Liver (tissue), 9 donors: Measurements from ENCODE around the gene FBXW7. TPM values are rescaled to one million over a fixed set of nuclear protein-coding genes. Genes with fewer than 3 reads are reported as not detected.

Experiments used
- DNase-seq: peaks from one replicate; pipeline ENCODE4 v3.0.0-alpha.2; 2017; ENCODE audit warnings: low spot score
- H3K27ac ChIP-seq, 2 donors: one replicate each; pipeline ENCODE4 v1.7.0; 2013; ENCODE audit warnings: inconsistent platforms in 2 of 2, low read length in 2 of 2, control low read depth in 1 of 2, low read depth in 1 of 2, mild to moderate bottlenecking in 1 of 2
- H3K27me3 ChIP-seq, 4 donors: one replicate each; pipeline versions ENCODE4 v1.6.1 to v1.7.0; 2013; ENCODE audit warnings: low read length in 3 of 4, inconsistent platforms in 1 of 4, mild to moderate bottlenecking in 1 of 4, moderate library complexity in 1 of 4; ENCODE audit not compliant: control insufficient read depth in 4 of 4, insufficient read depth in 4 of 4
- H3K36me3 ChIP-seq, 4 donors: one replicate each; pipeline versions ENCODE4 v1.6.1 to v1.7.0; 2013; ENCODE audit warnings: low read length in 3 of 4, mild to moderate bottlenecking in 3 of 4, low read depth in 1 of 4, moderate library complexity in 1 of 4; ENCODE audit not compliant: control insufficient read depth in 4 of 4, insufficient read depth in 3 of 4
- H3K4me1 ChIP-seq, 4 donors: one replicate each; pipeline versions ENCODE4 v1.6.1 to v1.7.0; 2013; ENCODE audit warnings: low read length in 3 of 4, mild to moderate bottlenecking in 3 of 4, moderate library complexity in 1 of 4; ENCODE audit not compliant: control insufficient read depth in 4 of 4, insufficient read depth in 4 of 4
- H3K4me3 ChIP-seq, 3 donors: one replicate each; pipeline versions ENCODE4 v1.6.1 to v1.7.0; 2013; ENCODE audit warnings: low read length in 3 of 3, control low read depth in 1 of 3, low read depth in 1 of 3, mild to moderate bottlenecking in 1 of 3
- H3K9ac ChIP-seq, 2 donors: one replicate each; pipeline ENCODE4 v1.7.0; 2013; ENCODE audit warnings: low read length in 2 of 2, mild to moderate bottlenecking in 2 of 2, moderate library complexity in 2 of 2, control low read depth in 1 of 2, low read depth in 1 of 2
- H3K9me3 ChIP-seq, 4 donors: one replicate each; pipeline versions ENCODE4 v1.6.1 to v1.7.0; 2013; ENCODE audit warnings: low read length in 3 of 4; ENCODE audit not compliant: control insufficient read depth in 4 of 4
- ATF3 ChIP-seq: IDR thresholded peaks from 2 replicates; pipeline ENCODE4 v1.6.1; 2016; ENCODE audit warnings: antibody characterized with exemption
- CTCF ChIP-seq: fragments of 150-350 bp; IDR thresholded peaks from 2 replicates; pipeline ENCODE4 v1.5.1; 2017; ENCODE audit warnings: improper control_type of control experiment, low read depth, low read length; ENCODE audit not compliant: missing input control
- EGR1 ChIP-seq, 2 donors: IDR thresholded peaks; 2 replicates each; pipeline ENCODE4 v1.6.1; 2016 to 2018; ENCODE audit warnings: antibody characterized with exemption in 2 of 2, low read depth in 2 of 2
- FOXA1 ChIP-seq: IDR thresholded peaks from 2 replicates; pipeline ENCODE4 v1.6.1; 2016; ENCODE audit warnings: antibody characterized with exemption
- FOXA2 ChIP-seq: IDR thresholded peaks from 2 replicates; pipeline ENCODE4 v1.6.1; 2016; ENCODE audit warnings: antibody characterized with exemption
- GABPA ChIP-seq, 2 donors: IDR thresholded peaks in 1 of 2; conservative IDR thresholded peaks in 1 of 2; 2 replicates each; pipeline ENCODE4 v1.6.1; 2016; ENCODE audit warnings: antibody characterized with exemption in 2 of 2, mild to moderate bottlenecking in 1 of 2, moderate library complexity in 1 of 2
- HNF4A ChIP-seq, 2 donors: conservative IDR thresholded peaks; 2 replicates each; pipeline ENCODE4 v1.6.1; 2016; ENCODE audit warnings: antibody characterized with exemption in 2 of 2, mild to moderate bottlenecking in 2 of 2
- HNF4G ChIP-seq: IDR thresholded peaks from 2 replicates; pipeline ENCODE4 v1.6.1; 2016; ENCODE audit warnings: antibody characterized with exemption
- MAX ChIP-seq: IDR thresholded peaks from 2 replicates; pipeline ENCODE4 v1.6.1; 2016; ENCODE audit warnings: antibody characterized with exemption
- SP1 ChIP-seq: IDR thresholded peaks from 2 replicates; pipeline ENCODE4 v1.6.1; 2018; ENCODE audit warnings: antibody characterized with exemption, mild to moderate bottlenecking
- ZBTB33 ChIP-seq: IDR thresholded peaks from 2 replicates; pipeline ENCODE4 v1.6.1; 2016; ENCODE audit warnings: antibody characterized with exemption
- WGBS: extraction: QIAGEN DNeasy Blood & Tissue Kit; methylation state at CpG from one replicate; pipeline ENCODE4 v1.1.7; 2013; 5-methylcytosine and 5-hydroxymethylcytosine counted together
- polyA plus RNA-seq, 2 donors: library from polyadenylated mRNA; stranded (reverse) in 1 of 2; unstranded in 1 of 2; fragments of 200-250 nt in 1 of 2; fragments of >200 nt in 1 of 2; fragmentation: Nextera tagmentation in 1 of 2; extraction: Ambion mirVana in 1 of 2; gene quantifications; one replicate each; pipeline versions ENCODE4 v1.2.1 to v1.2.3, GENCODE V29; 2013 to 2015
- total RNA-seq, 2 donors: library from RNA; depleted of rRNA; stranded (reverse); fragments of >200 nt; gene quantifications; one replicate each; pipeline ENCODE4 v1.2.3, GENCODE V29; 2014
- donor health status: healthy.
- donor health status: healthy.
- donor health status: healthy.
- donor health status: healthy.
- donor health status: healthy.

The FBXW7 gene
- total and polyA plus RNA-seq, 4 donors = 4.0 to 56.9 (median 16.1) TPM

- H3K27me3 ChIP-seq = no peaks in the 10 kb centered on the region
- no peak for TF ChIP-seq CTCF
- no peak for TF ChIP-seq ATF3
- no peak for TF ChIP-seq SP1
- TF ChIP-seq HNF4A (conservative IDR thresholded peaks at IDR 0.05) = no peak
- TF ChIP-seq FOXA1 = no peak
- WGBS = 90% methylated on average over 5 of the region's 5 CpGs
- no peaks in the 10 kb centered on the region for H3K36me3 ChIP-seq
- no peak overlapping the region for H3K4me3 ChIP-seq
- H3K27ac ChIP-seq = no peak overlapping the region
- H3K9me3 ChIP-seq = no peaks in the 10 kb centered on the region
- H3K9ac ChIP-seq = no peak overlapping the region
- no peak for DNase-seq
- no peaks in the 10 kb centered on the region for H3K4me1 ChIP-seq
Measured at GRCh38 chr4:152293527-152293926, 242.4 kb downstream of the FBXW7 start.

- 93% methylated on average over 3 of the region's 3 CpGs for WGBS
Measured at GRCh38 chr4:152290366-152290921, 245.4 kb downstream of the FBXW7 start.

GRCh38 chr4:152289941-152290340 is 246.0 kb downstream of the FBXW7 start:
- Histone ChIP-seq H3K27ac (no peak overlapping the region), H3K4me1 (no peaks in the 10 kb centered on the region), H3K4me3 (no peak overlapping the region), H3K9ac (no peak overlapping the region), H3K9me3 (no peaks in the 10 kb centered on the region), H3K36me3 (no peaks in the 10 kb centered on the region), H3K27me3 (no peaks in the 10 kb centered on the region)
- no peak for TF ChIP-seq HNF4G
- TF ChIP-seq GABPA (IDR thresholded peaks at IDR 0.05 in 1 of 2, conservative IDR thresholded peaks at IDR 0.05 in 1 of 2) = no peak
- TF ChIP-seq MAX = no peak
- WGBS = 80% methylated on average over 4 of the region's 4 CpGs
- DNase-seq = no peak

More at GRCh38 chr4:152290366-152290921, 245.4 kb downstream of the FBXW7 start:
- Histone ChIP-seq H3K36me3 (no peaks in the 10 kb centered on the region), H3K9me3 (no peaks in the 10 kb centered on the region), H3K9ac (no peak overlapping the region), H3K27me3 (no peaks in the 10 kb centered on the region), H3K27ac (no peak overlapping the region), H3K4me3 (no peak overlapping the region), H3K4me1 (no peaks in the 10 kb centered on the region)
- TF ChIP-seq EGR1 (IDR thresholded peaks at IDR 0.05; ENCODE audit: low read depth in 2 of 2) (no peak), GABPA (IDR thresholded peaks at IDR 0.05 in 1 of 2, conservative IDR thresholded peaks at IDR 0.05 in 1 of 2) (no peak), HNF4G (no peak), FOXA1 (no peak), MAX (no peak), ZBTB33 (no peak), HNF4A (conservative IDR thresholded peaks at IDR 0.05) (no peak), FOXA2 (no peak)
- no peak for DNase-seq
